ENCODE results near the gene CHST3.
A peak's percentile ranks its signal among the peaks of the same experiment; 100 is the strongest.

CHST3 gene

DNA sequence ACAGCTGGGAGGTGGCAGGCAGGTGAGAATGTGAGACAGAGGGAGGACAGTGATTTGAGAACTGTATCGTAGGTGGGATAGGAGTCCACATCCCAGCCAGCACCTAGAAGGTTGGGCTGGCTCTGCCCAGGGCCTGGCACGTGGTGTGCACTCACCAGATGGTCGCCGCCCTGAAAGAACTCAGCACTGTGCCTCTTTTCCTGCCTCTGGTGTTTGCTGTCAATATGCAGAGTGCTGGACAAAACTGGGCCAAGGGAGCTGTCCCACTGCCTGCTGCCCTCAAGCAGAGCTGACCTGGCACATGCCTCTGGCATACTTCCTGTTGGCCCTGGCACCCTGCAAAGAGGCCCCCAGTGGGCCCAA, 36.8 kb downstream of the CHST3 start:
- Histone ChIP-seq H3K4me1 (ENCODE audit: insufficient read depth, poor library complexity, severe bottlenecking) (peaks cover 46% of the 10 kb centered on the region), H3K27ac (ENCODE audit: poor library complexity, severe bottlenecking) (peak overlapping the region; percentile 93)
- ATAC-seq (ENCODE audit: low read depth) = no peak

DNA sequence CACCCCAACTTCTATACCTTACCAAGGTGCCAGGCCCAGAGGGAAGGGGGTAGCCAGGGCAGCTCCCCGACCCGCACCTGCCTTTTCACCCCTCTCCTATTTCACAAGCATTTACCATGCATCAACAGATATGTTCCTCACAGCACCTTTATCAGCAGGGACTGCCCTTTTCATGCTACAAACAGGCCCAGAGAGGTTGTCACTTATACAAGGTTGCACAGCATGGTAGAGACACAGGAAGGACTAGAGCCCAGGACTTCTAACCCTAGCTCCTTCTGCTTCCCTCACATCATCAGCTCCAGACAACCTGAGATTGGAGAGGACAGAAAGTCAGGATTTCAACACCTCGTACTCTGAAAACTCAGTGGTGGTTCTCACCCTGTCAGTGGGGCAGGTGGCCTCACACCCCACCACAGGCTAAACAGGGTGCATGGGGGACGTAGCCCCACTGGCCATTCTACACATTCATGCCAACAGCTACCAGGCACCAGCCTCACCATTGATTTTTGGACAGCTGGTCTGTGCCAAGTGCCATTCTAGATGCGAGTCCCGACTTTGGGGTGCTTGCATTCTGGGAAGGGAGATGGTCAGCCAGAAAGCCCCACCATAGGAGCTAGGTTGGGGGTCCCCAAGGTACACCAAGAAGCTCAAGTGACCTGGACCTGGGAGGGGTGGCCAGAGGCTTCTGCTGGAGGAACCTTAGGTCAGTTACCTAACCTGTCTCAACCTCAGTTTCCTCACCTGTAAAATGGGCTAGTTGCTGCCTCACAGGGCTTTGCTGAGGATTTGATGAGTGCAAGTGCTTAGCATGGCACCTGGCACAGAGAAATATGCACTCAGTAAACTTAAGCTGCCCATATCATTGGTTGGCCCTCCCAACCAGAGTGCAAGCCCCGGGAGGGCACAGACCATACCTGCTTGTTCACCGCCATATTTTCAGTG, 38.4 kb downstream of the CHST3 start:
- no peaks in the 10 kb centered on the region for H3K27me3 ChIP-seq (ENCODE audit: insufficient read depth, poor library complexity, severe bottlenecking)
- no peak overlapping the region for H3K4me3 ChIP-seq (ENCODE audit: severe bottlenecking)
- ATAC-seq (ENCODE audit: low read depth) = no peak
- peaks cover 39% of the 10 kb centered on the region for H3K36me3 ChIP-seq (ENCODE audit: low read depth)
- no peaks in the 10 kb centered on the region for H3K9me3 ChIP-seq (ENCODE audit: severe bottlenecking)
- peak overlapping the region; percentile 93 for H3K27ac ChIP-seq (ENCODE audit: poor library complexity, severe bottlenecking)
- TF ChIP-seq CTCF (IDR thresholded peaks at IDR 0.05; ENCODE audit: poor library complexity, severe bottlenecking) = no peak
- DNase-seq (ENCODE audit: low spot score) = no peak
- peaks cover 30% of the 10 kb centered on the region for H3K4me1 ChIP-seq (ENCODE audit: insufficient read depth, poor library complexity, severe bottlenecking)

More for the DNA sequence above, 36.8 kb downstream of the CHST3 start:
- no peaks in the 10 kb centered on the region for H3K27me3 ChIP-seq (ENCODE audit: insufficient read depth, poor library complexity, severe bottlenecking)
- no peaks in the 10 kb centered on the region for H3K9me3 ChIP-seq (ENCODE audit: severe bottlenecking)
- no peak overlapping the region for H3K4me3 ChIP-seq (ENCODE audit: severe bottlenecking)
- TF ChIP-seq CTCF (IDR thresholded peaks at IDR 0.05; ENCODE audit: poor library complexity, severe bottlenecking) = no peak
- no peak for DNase-seq (ENCODE audit: low spot score)
- H3K36me3 ChIP-seq (ENCODE audit: low read depth) = peaks cover 31% of the 10 kb centered on the region

GRCh38 chr10:72006026-72006425, 41.8 kb downstream of the CHST3 start:
- no peak for TF ChIP-seq CTCF (IDR thresholded peaks at IDR 0.05; ENCODE audit: poor library complexity, severe bottlenecking)
- Histone ChIP-seq H3K4me3 (ENCODE audit: severe bottlenecking) (no peak overlapping the region), H3K27me3 (ENCODE audit: insufficient read depth, poor library complexity, severe bottlenecking) (no peaks in the 10 kb centered on the region), H3K27ac (ENCODE audit: poor library complexity, severe bottlenecking) (no peak overlapping the region), H3K9me3 (ENCODE audit: severe bottlenecking) (no peaks in the 10 kb centered on the region), H3K4me1 (ENCODE audit: insufficient read depth, poor library complexity, severe bottlenecking) (peaks cover 22% of the 10 kb centered on the region), H3K36me3 (ENCODE audit: low read depth) (peaks cover 55% of the 10 kb centered on the region)
- no peak for ATAC-seq (ENCODE audit: low read depth)
- DNase-seq (ENCODE audit: low spot score) = no peak

- TF ChIP-seq CTCF (IDR thresholded peaks at IDR 0.05; ENCODE audit: poor library complexity, severe bottlenecking) = no peak
- Histone ChIP-seq H3K27me3 (ENCODE audit: insufficient read depth, poor library complexity, severe bottlenecking) (no peaks in the 10 kb centered on the region), H3K9me3 (ENCODE audit: severe bottlenecking) (no peaks in the 10 kb centered on the region), H3K4me3 (ENCODE audit: severe bottlenecking) (no peak overlapping the region), H3K27ac (ENCODE audit: poor library complexity, severe bottlenecking) (peak overlapping the region; percentile 93), H3K36me3 (ENCODE audit: low read depth) (peaks cover 56% of the 10 kb centered on the region), H3K4me1 (ENCODE audit: insufficient read depth, poor library complexity, severe bottlenecking) (peaks cover 22% of the 10 kb centered on the region)
- ATAC-seq (ENCODE audit: low read depth) (no peak), DNase-seq (ENCODE audit: low spot score) (no peak)
These were observed 43.2 kb downstream of the CHST3 start for GRCh38 chr10:72007246-72007892.

Measured in RWPE2 (cell line).